ENCODE results near the gene HOXD1. TPM values are rescaled to one million over a fixed set of nuclear protein-coding genes. Genes with fewer than 3 reads are reported as not detected.

HOXD1 gene
- polyA plus RNA-seq, 1 of the 3 experiments (the other 2 are of a cell fraction): not detected

DNA sequence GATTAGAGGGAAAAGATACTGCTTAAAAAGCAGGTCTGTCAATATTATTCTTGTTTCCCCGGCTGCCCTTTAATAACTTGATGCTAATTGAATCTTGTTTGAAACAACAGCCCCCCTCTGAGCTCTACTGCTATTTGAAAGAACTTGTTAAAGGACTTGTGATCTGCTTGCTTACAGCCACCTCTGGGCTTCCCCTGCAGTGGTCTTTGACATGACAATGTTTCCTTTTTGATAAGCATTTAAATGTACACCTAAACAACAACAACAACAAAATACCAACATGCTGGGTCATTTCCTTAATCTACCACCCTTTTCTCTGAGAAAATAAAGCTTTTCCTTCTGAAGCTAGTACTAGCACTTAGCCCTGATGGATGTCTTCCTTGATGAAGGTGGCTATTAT, 3.9 kb downstream of the HOXD1 start:
- ChIA-PET POLR2A (no interaction called here), CTCF (interaction anchor here (1.1 to 1.5 kb wide), 3 partner anchors 10 to 263 kb away, joined by 3 to 7 read pairs (median 4); no protein-coding TSS in a partner anchor)
- no peaks in the 10 kb centered on the region for H3K9me2 ChIP-seq
- H4K20me1 ChIP-seq (ENCODE audit: insufficient read depth): no peaks in the 10 kb centered on the region
- H2AFZ ChIP-seq (ENCODE audit: low read depth): no peak overlapping the region
- 37% methylated on average over 1 of the region's 1 CpG for WGBS (ENCODE audit: low lambda C conversion rate)
- H3K4me3 ChIP-seq (ENCODE audit: low read depth in 2 of 2, low read length in 1 of 2): no peak overlapping the region
- no peaks in the 10 kb centered on the region for H3K9me3 ChIP-seq
- H3K27me3 ChIP-seq (ENCODE audit: insufficient read depth): peaks cover 9% of the 10 kb centered on the region; the same call in 1 of the 2 replicates
- TF ChIP-seq, protein P1, sequence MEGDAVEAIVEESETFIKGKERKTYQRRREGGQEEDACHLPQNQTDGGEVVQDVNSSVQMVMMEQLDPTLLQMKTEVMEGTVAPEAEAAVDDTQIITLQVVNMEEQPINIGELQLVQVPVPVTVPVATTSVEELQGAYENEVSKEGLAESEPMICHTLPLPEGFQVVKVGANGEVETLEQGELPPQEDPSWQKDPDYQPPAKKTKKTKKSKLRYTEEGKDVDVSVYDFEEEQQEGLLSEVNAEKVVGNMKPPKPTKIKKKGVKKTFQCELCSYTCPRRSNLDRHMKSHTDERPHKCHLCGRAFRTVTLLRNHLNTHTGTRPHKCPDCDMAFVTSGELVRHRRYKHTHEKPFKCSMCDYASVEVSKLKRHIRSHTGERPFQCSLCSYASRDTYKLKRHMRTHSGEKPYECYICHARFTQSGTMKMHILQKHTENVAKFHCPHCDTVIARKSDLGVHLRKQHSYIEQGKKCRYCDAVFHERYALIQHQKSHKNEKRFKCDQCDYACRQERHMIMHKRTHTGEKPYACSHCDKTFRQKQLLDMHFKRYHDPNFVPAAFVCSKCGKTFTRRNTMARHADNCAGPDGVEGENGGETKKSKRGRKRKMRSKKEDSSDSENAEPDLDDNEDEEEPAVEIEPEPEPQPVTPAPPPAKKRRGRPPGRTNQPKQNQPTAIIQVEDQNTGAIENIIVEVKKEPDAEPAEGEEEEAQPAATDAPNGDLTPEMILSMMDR (IDR thresholded peaks at IDR 0.05): no peak
- TF ChIP-seq TEAD4 (IDR thresholded peaks at IDR 0.05; ENCODE audit: borderline replicate concordance, insufficient read depth) (no peak), GATA2 (CRISPR knock-in tag; IDR thresholded peaks at IDR 0.05) (no peak), RCOR1 (IDR thresholded peaks at IDR 0.05; ENCODE audit: low read length) (no peak), TCF12 (IDR thresholded peaks at IDR 0.05) (no peak), TAF1 (IDR thresholded peaks at IDR 0.05; ENCODE audit: borderline replicate concordance, low read depth, low read length) (no peak), ZBTB33 (IDR thresholded peaks at IDR 0.05; ENCODE audit: borderline replicate concordance, low read depth) (no peak), GABPA (IDR thresholded peaks at IDR 0.05; ENCODE audit: low read depth) (no peak), NRF1 (IDR thresholded peaks at IDR 0.05; ENCODE audit: low read depth, low read length) (no peak), JUND (IDR thresholded peaks at IDR 0.05) (no peak), MAX (IDR thresholded peaks at IDR 0.05; ENCODE audit: low read depth) (no peak)
- TF ChIP-seq, protein P2, sequence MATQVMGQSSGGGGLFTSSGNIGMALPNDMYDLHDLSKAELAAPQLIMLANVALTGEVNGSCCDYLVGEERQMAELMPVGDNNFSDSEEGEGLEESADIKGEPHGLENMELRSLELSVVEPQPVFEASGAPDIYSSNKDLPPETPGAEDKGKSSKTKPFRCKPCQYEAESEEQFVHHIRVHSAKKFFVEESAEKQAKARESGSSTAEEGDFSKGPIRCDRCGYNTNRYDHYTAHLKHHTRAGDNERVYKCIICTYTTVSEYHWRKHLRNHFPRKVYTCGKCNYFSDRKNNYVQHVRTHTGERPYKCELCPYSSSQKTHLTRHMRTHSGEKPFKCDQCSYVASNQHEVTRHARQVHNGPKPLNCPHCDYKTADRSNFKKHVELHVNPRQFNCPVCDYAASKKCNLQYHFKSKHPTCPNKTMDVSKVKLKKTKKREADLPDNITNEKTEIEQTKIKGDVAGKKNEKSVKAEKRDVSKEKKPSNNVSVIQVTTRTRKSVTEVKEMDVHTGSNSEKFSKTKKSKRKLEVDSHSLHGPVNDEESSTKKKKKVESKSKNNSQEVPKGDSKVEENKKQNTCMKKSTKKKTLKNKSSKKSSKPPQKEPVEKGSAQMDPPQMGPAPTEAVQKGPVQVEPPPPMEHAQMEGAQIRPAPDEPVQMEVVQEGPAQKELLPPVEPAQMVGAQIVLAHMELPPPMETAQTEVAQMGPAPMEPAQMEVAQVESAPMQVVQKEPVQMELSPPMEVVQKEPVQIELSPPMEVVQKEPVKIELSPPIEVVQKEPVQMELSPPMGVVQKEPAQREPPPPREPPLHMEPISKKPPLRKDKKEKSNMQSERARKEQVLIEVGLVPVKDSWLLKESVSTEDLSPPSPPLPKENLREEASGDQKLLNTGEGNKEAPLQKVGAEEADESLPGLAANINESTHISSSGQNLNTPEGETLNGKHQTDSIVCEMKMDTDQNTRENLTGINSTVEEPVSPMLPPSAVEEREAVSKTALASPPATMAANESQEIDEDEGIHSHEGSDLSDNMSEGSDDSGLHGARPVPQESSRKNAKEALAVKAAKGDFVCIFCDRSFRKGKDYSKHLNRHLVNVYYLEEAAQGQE (IDR thresholded peaks at IDR 0.05; ENCODE audit: low read depth, low read length): no peak
- no peak overlapping the region for H3K27ac ChIP-seq (ENCODE audit: low read depth in 2 of 2, low read length in 1 of 2)
- no peaks in the 10 kb centered on the region for H3K79me2 ChIP-seq (ENCODE audit: insufficient read depth)
- DNase-seq: no peak
- no peaks in the 10 kb centered on the region for H3K36me3 ChIP-seq (replicated peaks in 1 of 2; ENCODE audit: control insufficient read depth in 1 of 2, insufficient read depth in 2 of 2, low read length in 1 of 2)
- H3K4me1 ChIP-seq (ENCODE audit: control insufficient read depth in 1 of 2, insufficient read depth in 2 of 2, low read depth in 1 of 2, low read length in 1 of 2): peaks cover 0 to 8% of the 10 kb centered on the region in 2 experiments; a peak in 1 of 4 replicates
- H3F3A ChIP-seq (replicated peaks; ENCODE audit: insufficient read depth): no peaks in the 10 kb centered on the region
- H3K4me2 ChIP-seq: no peak overlapping the region
- no peak overlapping the region for H3K9ac ChIP-seq

Data from SK-N-SH (cell line).